NCI-H226 (cell line): ENCODE data around the gene TUBB1.

Experiments used
- DNase-seq: peaks from one replicate; pipeline ENCODE4 v3.0.0-alpha.2; 2015

The TUBB1 gene

GRCh38 chr20:58990651-58991445 lies 28.4 kb upstream of the TUBB1 start:
- DNase-seq: no peak

GRCh38 chr20:58991715-58992114 lies 27.5 kb upstream of the TUBB1 start:
- no peak for DNase-seq

- DNase-seq: no peak
Measured at GRCh38 chr20:58992911-58993310, 26.3 kb upstream of the TUBB1 start.

- DNase-seq: no peak
Measured at GRCh38 chr20:58993332-58994248, 25.6 kb upstream of the TUBB1 start.

GRCh38 chr20:58994390-58995159 lies 24.7 kb upstream of the TUBB1 start:
- DNase-seq: no peak

GRCh38 chr20:58995461-58996225 lies 23.6 kb upstream of the TUBB1 start:
- DNase-seq: no peak

GRCh38 chr20:58996226-58996611 lies 23.0 kb upstream of the TUBB1 start:
- DNase-seq: no peak

GRCh38 chr20:58997141-58997770 lies 22.0 kb upstream of the TUBB1 start:
- no peak for DNase-seq

- no peak for DNase-seq
Measured at GRCh38 chr20:58998656-58999055, 20.6 kb upstream of the TUBB1 start.

GRCh38 chr20:59000326-59000725 lies 18.9 kb upstream of the TUBB1 start:
- DNase-seq: no peak

- DNase-seq: no peak
Measured at GRCh38 chr20:59001068-59001448, 18.2 kb upstream of the TUBB1 start.

- no peak for DNase-seq
Measured at GRCh38 chr20:59001449-59002171, 17.6 kb upstream of the TUBB1 start.

GRCh38 chr20:59002388-59002787 lies 16.8 kb upstream of the TUBB1 start:
- DNase-seq: no peak

- DNase-seq: no peak
Measured at GRCh38 chr20:59002874-59003399, 16.3 kb upstream of the TUBB1 start.

GRCh38 chr20:59003836-59004492 lies 15.3 kb upstream of the TUBB1 start:
- no peak for DNase-seq

- no peak for DNase-seq
Measured at GRCh38 chr20:59004493-59004762, 14.8 kb upstream of the TUBB1 start.

GRCh38 chr20:59004763-59005522 lies 14.3 kb upstream of the TUBB1 start:
- no peak for DNase-seq

GRCh38 chr20:59005523-59006166 lies 13.6 kb upstream of the TUBB1 start:
- DNase-seq: no peak

GRCh38 chr20:59006167-59006863 lies 12.9 kb upstream of the TUBB1 start:
- no peak for DNase-seq
